HEK293 (cell line): ENCODE measurements around the gene MCM7.

Source experiments
- AEBP2 ChIP-seq: fragments of 450-650 bp; formaldehyde crosslinking; IDR thresholded peaks from 2 replicates; pipeline ENCODE4 v1.5.1; 2016; ENCODE audit warnings: missing biosample characterization, missing genetic modification characterization, borderline replicate concordance
- HIC1 ChIP-seq: fragments of 450-650 bp; formaldehyde crosslinking; IDR thresholded peaks from 2 replicates; pipeline ENCODE4 v1.5.1; 2016; ENCODE audit warnings: missing biosample characterization, missing genetic modification characterization
- KLF1 ChIP-seq: fragments of 450-650 bp; formaldehyde crosslinking; IDR thresholded peaks from 2 replicates; pipeline ENCODE4 v1.5.1; 2016; ENCODE audit warnings: missing biosample characterization, missing genetic modification characterization
- KLF16 ChIP-seq: fragments of 450-650 bp; formaldehyde crosslinking; IDR thresholded peaks from 2 replicates; pipeline ENCODE4 v1.5.1; 2017; ENCODE audit warnings: missing biosample characterization, missing genetic modification characterization
- KLF9 ChIP-seq: fragments of 450-650 bp; formaldehyde crosslinking; IDR thresholded peaks from 2 replicates; pipeline ENCODE4 v1.5.1; 2016; ENCODE audit warnings: missing biosample characterization, missing genetic modification characterization, low read depth
- PRDM6 ChIP-seq: fragments of 450-650 bp; formaldehyde crosslinking; IDR thresholded peaks from 2 replicates; pipeline ENCODE4 v1.5.1; 2017; ENCODE audit warnings: missing biosample characterization, missing genetic modification characterization
- REPIN1 ChIP-seq: fragments of 450-650 bp; formaldehyde crosslinking; IDR thresholded peaks from 2 replicates; pipeline ENCODE4 v1.5.1; 2017; ENCODE audit warnings: missing biosample characterization, missing genetic modification characterization, low read depth
- SP2 ChIP-seq: fragments of 450-650 bp; formaldehyde crosslinking; IDR thresholded peaks from 2 replicates; pipeline ENCODE4 v1.5.1; 2016; ENCODE audit warnings: missing biosample characterization, missing genetic modification characterization
- YY2 ChIP-seq: fragments of 450-650 bp; formaldehyde crosslinking; IDR thresholded peaks from 2 replicates; pipeline ENCODE4 v1.5.1; 2016; ENCODE audit warnings: missing biosample characterization, missing genetic modification characterization
- ZNF2 ChIP-seq: fragments of 450-650 bp; formaldehyde crosslinking; IDR thresholded peaks from 2 replicates; pipeline ENCODE4 v1.5.1; 2016; ENCODE audit warnings: missing biosample characterization, missing genetic modification characterization
- ZNF202 ChIP-seq: fragments of 450-650 bp; formaldehyde crosslinking; IDR thresholded peaks from 2 replicates; pipeline ENCODE4 v1.5.1; 2016; ENCODE audit warnings: missing biosample characterization, missing genetic modification characterization, borderline replicate concordance
- ZNF350 ChIP-seq: fragments of 450-650 bp; formaldehyde crosslinking; IDR thresholded peaks from 2 replicates; pipeline ENCODE4 v1.5.0; 2017; ENCODE audit warnings: missing biosample characterization, mild to moderate bottlenecking, missing genetic modification characterization
- ZNF518A ChIP-seq: fragments of 450-650 bp; formaldehyde crosslinking; conservative IDR thresholded peaks from 2 replicates; pipeline ENCODE4 v1.5.1; 2016; ENCODE audit warnings: low read depth, missing biosample characterization, missing genetic modification characterization
- ZNF555 ChIP-seq: fragments of 450-650 bp; formaldehyde crosslinking; conservative IDR thresholded peaks from 2 replicates; pipeline ENCODE4 v1.5.1; 2017; ENCODE audit warnings: missing biosample characterization, mild to moderate bottlenecking, missing genetic modification characterization, inconsistent platforms
- ZNF571 ChIP-seq: fragments of 450-650 bp; formaldehyde crosslinking; IDR thresholded peaks from 2 replicates; pipeline ENCODE4 v1.5.0; 2017; ENCODE audit warnings: missing biosample characterization, missing genetic modification characterization
- ZNF585B ChIP-seq: fragments of 450-650 bp; formaldehyde crosslinking; IDR thresholded peaks from 2 replicates; pipeline ENCODE4 v1.5.1; 2016; ENCODE audit warnings: missing biosample characterization, missing genetic modification characterization
- ZNF600 ChIP-seq: fragments of 450-650 bp; formaldehyde crosslinking; IDR thresholded peaks from 2 replicates; pipeline ENCODE4 v1.5.1; 2016; ENCODE audit warnings: missing biosample characterization, missing genetic modification characterization
- ZNF660 ChIP-seq: fragments of 450-650 bp; IDR thresholded peaks from 2 replicates; pipeline ENCODE4 v1.5.1; 2018; ENCODE audit warnings: missing biosample characterization, mild to moderate bottlenecking, missing genetic modification characterization
- ZNF692 ChIP-seq: fragments of 450-650 bp; formaldehyde crosslinking; IDR thresholded peaks from 2 replicates; pipeline ENCODE4 v1.5.1; 2016; ENCODE audit warnings: missing biosample characterization, missing genetic modification characterization
- ZNF837 ChIP-seq: fragments of 450-650 bp; formaldehyde crosslinking; IDR thresholded peaks from 2 replicates; pipeline ENCODE4 v1.5.1; 2016; ENCODE audit warnings: missing biosample characterization, missing genetic modification characterization
- TF ChIP-seq, protein P1 (sequence below): fragments of 450-650 bp; formaldehyde crosslinking; IDR thresholded peaks from 2 replicates; pipeline ENCODE4 v1.5.0; 2017; ENCODE audit warnings: missing biosample characterization, missing genetic modification characterization, borderline replicate concordance
- TF ChIP-seq, protein P2 (sequence below): fragments of 450-650 bp; formaldehyde crosslinking; optimal IDR thresholded peaks from 2 replicates; pipeline ENCODE3; 2016; ENCODE audit warnings: missing biosample characterization, mild to moderate bottlenecking, missing genetic modification characterization

Gene MCM7

DNA sequence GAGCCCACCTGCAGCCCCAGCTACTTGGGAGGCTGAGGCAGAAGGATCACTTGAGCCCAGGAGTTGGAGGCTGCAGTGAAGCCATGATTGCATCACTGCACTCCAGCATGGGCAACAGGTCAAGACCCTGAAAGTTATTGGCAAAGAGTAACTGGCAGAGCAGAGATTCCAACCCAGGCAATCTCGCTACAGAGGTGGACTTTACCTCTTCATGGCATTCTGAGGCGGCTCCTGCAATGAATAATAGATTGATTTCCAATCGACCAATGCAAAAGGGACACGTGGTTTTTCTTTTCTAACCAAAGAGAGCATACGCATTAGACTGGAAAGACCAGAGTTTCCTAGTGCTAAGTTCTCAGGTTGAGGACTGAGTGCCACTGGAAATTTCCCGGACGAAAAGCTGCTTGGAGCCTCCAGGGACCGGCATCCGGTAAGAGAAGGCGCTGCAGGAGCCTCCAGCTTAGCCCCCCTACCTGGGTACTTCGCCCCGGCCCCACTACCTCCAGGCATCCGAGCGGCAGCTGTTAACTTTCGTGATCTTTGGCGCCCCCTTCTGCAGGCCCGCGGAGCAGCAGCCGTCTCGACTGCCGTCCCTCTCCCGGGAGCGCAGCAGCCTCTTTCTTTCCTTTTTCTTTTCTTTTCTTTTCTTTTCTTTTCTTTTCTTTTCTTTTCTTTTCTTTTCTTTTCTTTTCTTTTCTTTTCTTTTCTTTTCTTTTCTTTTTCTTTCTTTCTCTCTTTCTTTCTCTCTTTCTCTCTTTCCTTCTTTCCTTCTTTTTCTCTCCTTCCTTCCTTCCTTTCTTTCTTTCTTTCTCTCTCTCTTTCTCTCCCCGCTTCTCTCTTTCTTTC, 29.6 kb upstream of the MCM7 start (continued):
- TF ChIP-seq ZNF571 (tag by site-specific recombination) = no peak
- TF ChIP-seq ZNF555 (tag by site-specific recombination) = no peak
- no peak for TF ChIP-seq KLF9 (tag by site-specific recombination)
- TF ChIP-seq AEBP2 (tag by site-specific recombination) = no peak
- no peak for TF ChIP-seq ZNF350 (tag by site-specific recombination)
- TF ChIP-seq ZNF692 (tag by site-specific recombination) = 0 out of 2 replicates have a peak, but pooled peaks have one; percentile 46
- TF ChIP-seq ZNF202 (tag by site-specific recombination) = no peak
- no peak for TF ChIP-seq HIC1 (tag by site-specific recombination)
- TF ChIP-seq ZNF837 = no peak
- TF ChIP-seq KLF1 (tag by site-specific recombination) = no peak
- no peak; the same call in 1 of the 2 replicates for TF ChIP-seq KLF16 (tag by site-specific recombination)
- no peak for TF ChIP-seq SP2 (tag by site-specific recombination)
- TF ChIP-seq REPIN1 (tag by site-specific recombination) = peak; percentile 33; the same call in 1 of the 2 replicates
- TF ChIP-seq YY2 = no peak
- no peak; the same call in 1 of the 2 replicates for TF ChIP-seq ZNF660 (tag by site-specific recombination)
- TF ChIP-seq, protein P1, sequence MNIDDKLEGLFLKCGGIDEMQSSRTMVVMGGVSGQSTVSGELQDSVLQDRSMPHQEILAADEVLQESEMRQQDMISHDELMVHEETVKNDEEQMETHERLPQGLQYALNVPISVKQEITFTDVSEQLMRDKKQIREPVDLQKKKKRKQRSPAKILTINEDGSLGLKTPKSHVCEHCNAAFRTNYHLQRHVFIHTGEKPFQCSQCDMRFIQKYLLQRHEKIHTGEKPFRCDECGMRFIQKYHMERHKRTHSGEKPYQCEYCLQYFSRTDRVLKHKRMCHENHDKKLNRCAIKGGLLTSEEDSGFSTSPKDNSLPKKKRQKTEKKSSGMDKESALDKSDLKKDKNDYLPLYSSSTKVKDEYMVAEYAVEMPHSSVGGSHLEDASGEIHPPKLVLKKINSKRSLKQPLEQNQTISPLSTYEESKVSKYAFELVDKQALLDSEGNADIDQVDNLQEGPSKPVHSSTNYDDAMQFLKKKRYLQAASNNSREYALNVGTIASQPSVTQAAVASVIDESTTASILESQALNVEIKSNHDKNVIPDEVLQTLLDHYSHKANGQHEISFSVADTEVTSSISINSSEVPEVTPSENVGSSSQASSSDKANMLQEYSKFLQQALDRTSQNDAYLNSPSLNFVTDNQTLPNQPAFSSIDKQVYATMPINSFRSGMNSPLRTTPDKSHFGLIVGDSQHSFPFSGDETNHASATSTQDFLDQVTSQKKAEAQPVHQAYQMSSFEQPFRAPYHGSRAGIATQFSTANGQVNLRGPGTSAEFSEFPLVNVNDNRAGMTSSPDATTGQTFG = no peak
- no peak for TF ChIP-seq ZNF585B (tag by site-specific recombination)
- TF ChIP-seq ZNF518A (tag by site-specific recombination) = no peak
- TF ChIP-seq, protein P2, sequence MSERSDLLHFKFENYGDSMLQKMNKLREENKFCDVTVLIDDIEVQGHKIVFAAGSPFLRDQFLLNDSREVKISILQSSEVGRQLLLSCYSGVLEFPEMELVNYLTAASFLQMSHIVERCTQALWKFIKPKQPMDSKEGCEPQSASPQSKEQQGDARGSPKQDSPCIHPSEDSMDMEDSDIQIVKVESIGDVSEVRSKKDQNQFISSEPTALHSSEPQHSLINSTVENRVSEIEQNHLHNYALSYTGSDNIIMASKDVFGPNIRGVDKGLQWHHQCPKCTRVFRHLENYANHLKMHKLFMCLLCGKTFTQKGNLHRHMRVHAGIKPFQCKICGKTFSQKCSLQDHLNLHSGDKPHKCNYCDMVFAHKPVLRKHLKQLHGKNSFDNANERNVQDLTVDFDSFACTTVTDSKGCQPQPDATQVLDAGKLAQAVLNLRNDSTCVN (tag by site-specific recombination) = no peak
- TF ChIP-seq ZNF600 (tag by site-specific recombination) = no peak
- peak; percentile 71; the same call in 1 of the 2 replicates for TF ChIP-seq ZNF2 (tag by site-specific recombination)
- TF ChIP-seq PRDM6 = no peak
